ENCODE measurements around the gene S100A12. TPM values are rescaled to one million over a fixed set of nuclear protein-coding genes. Genes with fewer than 3 reads are reported as not detected.

The S100A12 gene
- total and polyA plus RNA-seq, 9 of the 15 experiments (the other 6 are each of a cell fraction or from before 2014, with no cell fraction given): not detected

DNA sequence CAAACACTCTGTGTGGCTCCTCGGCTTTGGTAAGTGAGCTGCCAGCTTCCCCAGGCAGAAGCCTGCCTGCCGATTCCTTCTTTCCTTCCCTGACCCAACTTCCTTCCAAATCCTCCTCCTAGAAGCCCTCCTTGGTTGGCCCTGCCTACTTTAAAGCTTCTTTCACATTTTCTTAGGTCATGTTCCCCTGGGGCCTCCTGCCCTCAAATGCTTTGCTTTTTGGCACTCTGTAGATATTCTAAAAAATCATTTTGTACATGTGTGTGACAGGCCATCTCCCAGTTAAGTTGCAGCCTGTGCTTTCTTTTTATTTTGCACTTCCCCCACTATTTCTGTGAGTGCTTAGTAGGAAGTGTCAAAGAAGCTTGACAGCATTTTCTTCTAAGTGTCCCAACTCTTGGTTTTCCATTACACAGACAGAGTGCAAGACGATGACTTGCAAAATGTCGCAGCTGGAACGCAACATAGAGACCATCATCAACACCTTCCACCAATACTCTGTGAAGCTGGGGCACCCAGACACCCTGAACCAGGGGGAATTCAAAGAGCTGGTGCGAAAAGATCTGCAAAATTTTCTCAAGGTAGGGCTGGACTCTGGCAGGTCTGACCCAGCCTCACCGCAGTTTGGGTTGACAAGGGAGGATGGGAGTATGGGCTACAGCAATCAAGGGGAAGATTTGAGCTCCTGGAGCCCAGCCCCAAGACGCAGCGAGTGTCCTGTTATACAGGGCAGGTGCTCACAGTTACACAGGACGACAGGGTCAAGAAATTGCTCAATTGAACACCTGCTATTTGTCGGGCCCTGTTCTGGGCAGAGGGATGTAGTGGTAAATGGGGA is 17.3 kb downstream of the S100A12 start, which contains the start of gene S100A9 (continued):
- no peak for TF ChIP-seq SIN3A (IDR thresholded peaks at IDR 0.05; ENCODE audit: borderline replicate concordance in 2 of 2, control insufficient read depth in 1 of 2, low read depth in 2 of 2, low read length in 2 of 2)

DNA sequence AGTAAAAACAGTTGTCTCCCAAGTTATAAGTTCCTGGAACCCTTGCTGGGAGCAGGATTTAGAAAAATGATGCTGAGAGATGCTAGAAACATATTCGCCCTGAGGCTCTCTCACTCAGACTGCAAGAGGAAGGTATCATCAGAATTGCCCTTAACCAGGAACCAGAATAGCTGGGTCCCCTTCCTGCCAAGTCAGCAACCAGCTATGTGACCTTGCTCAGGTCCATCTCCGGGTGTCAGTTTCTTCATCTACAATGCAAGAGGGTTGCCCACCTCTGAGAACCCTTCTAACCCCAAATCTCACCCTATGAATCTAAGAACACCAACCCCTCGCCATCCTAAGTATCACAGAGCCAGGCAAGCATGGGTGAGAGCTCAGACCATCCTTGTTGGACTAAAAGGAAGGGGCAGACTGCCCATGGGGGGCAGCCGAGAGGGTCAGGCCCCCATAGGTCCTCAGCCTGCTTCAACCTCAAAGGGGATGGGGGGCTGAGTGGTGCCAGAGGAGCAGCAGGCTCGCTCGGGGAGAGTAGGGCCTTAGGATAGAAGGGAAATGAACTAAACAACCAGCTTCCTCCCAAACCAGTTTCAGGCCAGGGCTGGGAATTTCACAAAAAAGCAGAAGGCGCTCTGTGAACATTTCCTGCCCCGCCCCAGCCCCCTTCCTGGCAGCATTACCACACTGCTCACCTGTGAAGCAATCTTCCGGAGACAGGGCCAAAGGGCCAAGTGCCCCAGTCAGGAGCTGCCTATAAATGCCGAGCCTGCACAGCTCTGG is 18.2 kb downstream of the S100A12 start:
- POLR2A ChIA-PET: interaction anchor here (0.6 to 1.4 kb wide), 5 partner anchors 10 to 257 kb away, joined by 3 to 4 read pairs (median 3); no protein-coding TSS in a partner anchor
- in situ Hi-C loops (cut with MboI): loop anchor here (10.0 kb wide), 1 partner anchor 398 kb away; no protein-coding TSS in a partner anchor
- H3K9ac ChIP-seq (ENCODE audit: insufficient read depth in 1 of 2, low read depth in 2 of 2, low read length in 2 of 2): no peak overlapping the region

More for the DNA sequence above, 18.2 kb downstream of the S100A12 start:
- peaks cover 0 to 5% of the 10 kb centered on the region in 2 experiments; a peak in 1 of 5 replicates for H3K4me1 ChIP-seq (replicated peaks in 1 of 2; ENCODE audit: control insufficient read depth in 2 of 2, insufficient read depth in 2 of 2, low read length in 2 of 2)
- H3K9me3 ChIP-seq (replicated peaks; ENCODE audit: control insufficient read depth, insufficient read depth, low read depth, low read length): no peaks in the 10 kb centered on the region
- H3K4me3 ChIP-seq: no peak overlapping the region
- WGBS (ENCODE audit: insufficient coverage, low coverage, missing lambda C conversion rate): 3% methylated on average over 10 of the region's 10 CpGs
- DNase-seq (ENCODE audit: extremely low read depth in 1 of 4, low spot score in 3 of 4) (no peak), ATAC-seq (no peak), FAIRE-seq (no peak)
- H3K9me1 ChIP-seq (ENCODE audit: control insufficient read depth, insufficient read depth, low read length): no peaks in the 10 kb centered on the region
- CTCF ChIA-PET (ENCODE audit: low intra/inter-chr PET ratio): interaction anchor here (0.7 to 2.0 kb wide), 2 partner anchors 138 to 968 kb away, joined by 4 to 13 read pairs; no protein-coding TSS in a partner anchor
- no peaks in the 10 kb centered on the region for H3K79me2 ChIP-seq (ENCODE audit: control insufficient read depth, insufficient read depth, low read length)
- H4K20me1 ChIP-seq (replicated peaks; ENCODE audit: control insufficient read depth, insufficient read depth, low read length): peaks cover 3% of the 10 kb centered on the region; the same call in 1 of the 2 replicates
- H2AFZ ChIP-seq (ENCODE audit: low read depth, low read length): no peak overlapping the region
- TF ChIP-seq, protein P1, sequence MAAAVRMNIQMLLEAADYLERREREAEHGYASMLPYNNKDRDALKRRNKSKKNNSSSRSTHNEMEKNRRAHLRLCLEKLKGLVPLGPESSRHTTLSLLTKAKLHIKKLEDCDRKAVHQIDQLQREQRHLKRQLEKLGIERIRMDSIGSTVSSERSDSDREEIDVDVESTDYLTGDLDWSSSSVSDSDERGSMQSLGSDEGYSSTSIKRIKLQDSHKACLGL (CRISPR knock-in tag; IDR thresholded peaks at IDR 0.05; ENCODE audit: borderline replicate concordance, poor library complexity, severe bottlenecking): no peak
- TF ChIP-seq TSC22D4 (tag; IDR thresholded peaks at IDR 0.05) (no peak), GATA2 (CRISPR knock-in tag; IDR thresholded peaks at IDR 0.05) (no peak), MTA1 (IDR thresholded peaks at IDR 0.05; ENCODE audit: borderline replicate concordance) (no peak), BCL6 (CRISPR knock-in tag; IDR thresholded peaks at IDR 0.05) (no peak), TCF7L2 (IDR thresholded peaks at IDR 0.05; ENCODE audit: low read depth, low read length) (no peak)
- TF ChIP-seq, protein P2, sequence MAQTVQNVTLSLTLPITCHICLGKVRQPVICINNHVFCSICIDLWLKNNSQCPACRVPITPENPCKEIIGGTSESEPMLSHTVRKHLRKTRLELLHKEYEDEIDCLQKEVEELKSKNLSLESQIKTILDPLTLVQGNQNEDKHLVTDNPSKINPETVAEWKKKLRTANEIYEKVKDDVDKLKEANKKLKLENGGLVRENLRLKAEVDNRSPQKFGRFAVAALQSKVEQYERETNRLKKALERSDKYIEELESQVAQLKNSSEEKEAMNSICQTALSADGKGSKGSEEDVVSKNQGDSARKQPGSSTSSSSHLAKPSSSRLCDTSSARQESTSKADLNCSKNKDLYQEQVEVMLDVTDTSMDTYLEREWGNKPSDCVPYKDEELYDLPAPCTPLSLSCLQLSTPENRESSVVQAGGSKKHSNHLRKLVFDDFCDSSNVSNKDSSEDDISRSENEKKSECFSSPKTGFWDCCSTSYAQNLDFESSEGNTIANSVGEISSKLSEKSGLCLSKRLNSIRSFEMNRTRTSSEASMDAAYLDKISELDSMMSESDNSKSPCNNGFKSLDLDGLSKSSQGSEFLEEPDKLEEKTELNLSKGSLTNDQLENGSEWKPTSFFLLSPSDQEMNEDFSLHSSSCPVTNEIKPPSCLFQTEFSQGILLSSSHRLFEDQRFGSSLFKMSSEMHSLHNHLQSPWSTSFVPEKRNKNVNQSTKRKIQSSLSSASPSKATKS (CRISPR knock-in tag; IDR thresholded peaks at IDR 0.05): no peak
- TF ChIP-seq, protein P3, sequence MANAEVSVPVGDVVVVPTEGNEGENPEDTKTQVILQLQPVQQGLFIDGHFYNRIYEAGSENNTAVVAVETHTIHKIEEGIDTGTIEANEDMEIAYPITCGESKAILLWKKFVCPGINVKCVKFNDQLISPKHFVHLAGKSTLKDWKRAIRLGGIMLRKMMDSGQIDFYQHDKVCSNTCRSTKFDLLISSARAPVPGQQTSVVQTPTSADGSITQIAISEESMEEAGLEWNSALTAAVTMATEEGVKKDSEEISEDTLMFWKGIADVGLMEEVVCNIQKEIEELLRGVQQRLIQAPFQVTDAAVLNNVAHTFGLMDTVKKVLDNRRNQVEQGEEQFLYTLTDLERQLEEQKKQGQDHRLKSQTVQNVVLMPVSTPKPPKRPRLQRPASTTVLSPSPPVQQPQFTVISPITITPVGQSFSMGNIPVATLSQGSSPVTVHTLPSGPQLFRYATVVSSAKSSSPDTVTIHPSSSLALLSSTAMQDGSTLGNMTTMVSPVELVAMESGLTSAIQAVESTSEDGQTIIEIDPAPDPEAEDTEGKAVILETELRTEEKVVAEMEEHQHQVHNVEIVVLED (CRISPR knock-in tag; IDR thresholded peaks at IDR 0.05): no peak
- H3K36me3 ChIP-seq (ENCODE audit: control insufficient read depth, insufficient read depth, low read length): no peaks in the 10 kb centered on the region
- H3K27me3 ChIP-seq (ENCODE audit: control insufficient read depth in 2 of 2, insufficient read depth in 2 of 2, low read length in 2 of 2): peaks cover 4 to 41% of the 10 kb centered on the region in 2 experiments; a peak in 4 of 5 replicates
- H3K4me2 ChIP-seq (ENCODE audit: insufficient read depth, low read length): no peak overlapping the region
- no TSS peak for BruUV-seq (replicated peaks)
- no peak overlapping the region for H3K27ac ChIP-seq (ENCODE audit: extremely low read depth, low read depth, low read length)
- intact Hi-C loops (cut with micrococcal nuclease): loop anchor here (10.0 kb wide), 2 partner anchors 408 to 628 kb away; partner anchors contain the start of gene RAB13
